Measurements from ENCODE around the gene AOC3. TPM values are rescaled to one million over a fixed set of nuclear protein-coding genes. Genes with fewer than 3 reads are reported as not detected.

AOC3 gene
- total and polyA plus RNA-seq, 2 of the 4 experiments (the other 2 are of a cell fraction) = 0.17 TPM; not detected in 1

DNA sequence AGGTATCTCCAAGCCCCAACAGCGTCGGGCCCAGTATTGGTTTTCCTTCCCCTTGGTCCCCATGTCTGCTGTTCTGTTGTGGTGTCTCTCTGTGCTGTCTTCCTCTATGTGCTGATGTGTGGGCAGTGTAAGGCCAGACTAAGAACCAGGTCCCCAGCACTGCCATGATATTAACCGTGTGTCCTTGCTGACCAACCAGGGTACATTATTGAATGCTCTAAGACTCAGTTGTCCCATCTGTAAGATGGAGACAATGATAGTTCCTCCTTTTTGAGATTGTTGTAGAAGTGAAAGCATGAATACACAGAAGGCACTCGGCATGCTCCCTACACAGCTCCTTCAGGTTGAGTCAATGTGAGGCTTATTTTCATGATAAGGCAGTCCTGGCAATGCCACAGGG lies 20.6 kb downstream of the AOC3 start:
- in situ Hi-C loops (cut with MboI; ENCODE audit: low sequenced_read_pairs) = no loop called here
- no peak overlapping the region for H4K8ac ChIP-seq (ENCODE audit: low read depth in 2 of 2, low read length in 2 of 2)

More for the DNA sequence above, 20.6 kb downstream of the AOC3 start:
- WGBS, 2 experiments (ENCODE audit: extremely low coverage in 2 of 2, insufficient read length in 1 of 2) = 67% methylated on average over 1 of the region's 4 CpGs; no CpG with 5 or more reads in 1 of the 2 experiments
- Histone ChIP-seq H3K14ac (replicated peaks; ENCODE audit: low read depth, low read length) (no peak overlapping the region), H2AFZ (replicated peaks; ENCODE audit: low read length, poor library complexity) (no peak overlapping the region), H2AK5ac (ENCODE audit: low read depth, low read length) (no peak overlapping the region), H2BK120ac (ENCODE audit: low read depth, low read length) (no peak overlapping the region), H3K9me1 (ENCODE audit: insufficient read depth, low read length) (no peaks in the 10 kb centered on the region), H3K4ac (ENCODE audit: low read depth, low read length) (no peak overlapping the region), H3K27ac (ENCODE audit: insufficient read depth, low read length) (no peak overlapping the region), H3K79me1 (ENCODE audit: low read depth in 1 of 2, low read length in 2 of 2) (no peaks in the 10 kb centered on the region), H4K5ac (ENCODE audit: low read depth, low read length) (no peak overlapping the region), H3K27me3 (ENCODE audit: control insufficient read depth, insufficient read depth, low read length) (peaks cover 13% of the 10 kb centered on the region), H4K91ac (ENCODE audit: insufficient read depth, low read depth, low read length) (no peak overlapping the region), H2BK20ac (ENCODE audit: low read depth, low read length) (no peak overlapping the region), H3K4me1 (ENCODE audit: control insufficient read depth, insufficient read depth, low read length) (peaks cover 2% of the 10 kb centered on the region; the same call in 1 of the 2 replicates), H3K4me2 (ENCODE audit: low read depth, low read length) (no peak overlapping the region), H2AK9ac (replicated peaks; ENCODE audit: low read depth, low read length, poor library complexity) (no peak overlapping the region), H3K56ac (ENCODE audit: extremely low read depth, insufficient read depth, low read length) (no peak overlapping the region), H3K36me3 (ENCODE audit: control insufficient read depth, insufficient read depth, low read length) (no peaks in the 10 kb centered on the region), H3K9ac (ENCODE audit: low read depth, low read length) (no peak overlapping the region), H3K4me3 (ENCODE audit: insufficient read depth, low read depth, low read length) (no peak overlapping the region), H3K18ac (ENCODE audit: low read depth, low read length) (no peak overlapping the region), H3K23ac (ENCODE audit: low read depth, low read length) (no peak overlapping the region), H3K9me3 (ENCODE audit: control insufficient read depth, insufficient read depth, low read length) (peaks cover 7% of the 10 kb centered on the region), H2BK5ac (ENCODE audit: low read depth, low read length, poor library complexity, severe bottlenecking) (no peak overlapping the region), H4K20me1 (ENCODE audit: insufficient read depth, low read length) (no peaks in the 10 kb centered on the region), H2BK15ac (ENCODE audit: low read depth, low read length) (no peak overlapping the region)
- no TSS peak for BruUV-seq (replicated peaks)
- dilution Hi-C loops (cut with HindIII; ENCODE audit: low sequenced_read_pairs, unreplicated experiment) = no loop called here
- ChIA-PET POLR2A (ENCODE audit: unreplicated experiment) (no interaction called here), CTCF (no interaction called here)
- ATAC-seq (ENCODE audit: low read depth) (no peak), DNase-seq (no peak)
- intact Hi-C loops (cut with micrococcal nuclease) = no loop called here
- TF ChIP-seq MAZ (IDR thresholded peaks at IDR 0.05; ENCODE audit: borderline replicate concordance, low read depth, low read length) (no peak), POLR2A (IDR thresholded peaks at IDR 0.05; ENCODE audit: low read depth, low read length) (no peak), MAFK (IDR thresholded peaks at IDR 0.05; ENCODE audit: low read depth, low read length) (no peak), NFE2L2 (IDR thresholded peaks at IDR 0.05; ENCODE audit: low read depth, low read length) (no peak), CHD1 (IDR thresholded peaks at IDR 0.05; ENCODE audit: low read depth, low read length) (no peak), MXI1 (IDR thresholded peaks at IDR 0.05; ENCODE audit: borderline replicate concordance, low read depth, low read length) (no peak), CEBPB (IDR thresholded peaks at IDR 0.05; ENCODE audit: low read depth, low read length) (no peak), FOS (IDR thresholded peaks at IDR 0.05; ENCODE audit: low read depth, low read length) (no peak), CTCF (conservative IDR thresholded peaks at IDR 0.05; ENCODE audit: low read depth, low read length) (no peak), RCOR1 (IDR thresholded peaks at IDR 0.05; ENCODE audit: insufficient replicate concordance, low read length) (no peak), SMC3 (IDR thresholded peaks at IDR 0.05; ENCODE audit: low read depth, low read length) (no peak), RFX5 (IDR thresholded peaks at IDR 0.05; ENCODE audit: low read depth, low read length) (no peak), USF2 (IDR thresholded peaks at IDR 0.05; ENCODE audit: low read depth, low read length) (no peak), RAD21 (IDR thresholded peaks at IDR 0.05; ENCODE audit: low read length) (no peak), BHLHE40 (IDR thresholded peaks at IDR 0.05; ENCODE audit: low read depth, low read length) (no peak)
- TF ChIP-seq, protein P1, sequence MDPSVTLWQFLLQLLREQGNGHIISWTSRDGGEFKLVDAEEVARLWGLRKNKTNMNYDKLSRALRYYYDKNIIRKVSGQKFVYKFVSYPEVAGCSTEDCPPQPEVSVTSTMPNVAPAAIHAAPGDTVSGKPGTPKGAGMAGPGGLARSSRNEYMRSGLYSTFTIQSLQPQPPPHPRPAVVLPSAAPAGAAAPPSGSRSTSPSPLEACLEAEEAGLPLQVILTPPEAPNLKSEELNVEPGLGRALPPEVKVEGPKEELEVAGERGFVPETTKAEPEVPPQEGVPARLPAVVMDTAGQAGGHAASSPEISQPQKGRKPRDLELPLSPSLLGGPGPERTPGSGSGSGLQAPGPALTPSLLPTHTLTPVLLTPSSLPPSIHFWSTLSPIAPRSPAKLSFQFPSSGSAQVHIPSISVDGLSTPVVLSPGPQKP (IDR thresholded peaks at IDR 0.05; ENCODE audit: borderline replicate concordance, low read depth, low read length) = no peak

Data from IMR-90 (cell line).